K562 (cell line): ENCODE results near the gene MCL1. TPM values are rescaled to one million over a fixed set of nuclear protein-coding genes. Genes with fewer than 3 reads are reported as not detected.

Experiments
- ARID1B ChIP-seq: fragments of 450-650 bp; IDR thresholded peaks from 2 replicates; pipeline ENCODE4 v1.6.1; 2016; ENCODE audit warnings: antibody characterized with exemption, mild to moderate bottlenecking, inconsistent platforms
- BRD9 ChIP-seq: fragments of 450-650 bp; IDR thresholded peaks from 2 replicates; pipeline ENCODE4 v1.6.1; 2018; ENCODE audit warnings: low read depth; ENCODE audit not compliant: partially characterized antibody
- COPS2 ChIP-seq: fragments of 450-650 bp; conservative IDR thresholded peaks from 2 replicates; pipeline ENCODE4 v1.6.1; 2016; ENCODE audit warnings: mild to moderate bottlenecking, moderate library complexity
- FOXP1 ChIP-seq: sonication (generic); formaldehyde crosslinking; IDR thresholded peaks from 2 replicates; pipeline ENCODE4 v1.8.0; 2022; ENCODE audit warnings: mild to moderate bottlenecking, missing genetic modification reagents
- GATAD2B ChIP-seq: fragments of 450-650 bp; IDR thresholded peaks from 2 replicates; pipeline ENCODE4 v1.6.1; 2017; ENCODE audit warnings: mild to moderate bottlenecking, borderline replicate concordance
- ILK ChIP-seq: fragments of 450-650 bp; IDR thresholded peaks from 2 replicates; pipeline ENCODE4 v1.6.1; 2016; ENCODE audit warnings: missing genetic modification characterization, low read depth, mild to moderate bottlenecking, missing compliant biosample characterization, moderate library complexity, borderline replicate concordance
- PHF20 ChIP-seq: fragments of 450-650 bp; IDR thresholded peaks from 2 replicates; pipeline ENCODE4 v1.6.1; 2018; ENCODE audit not compliant: partially characterized antibody
- SMARCB1 ChIP-seq: IDR thresholded peaks from 2 replicates; pipeline ENCODE4 v1.6.1; 2011; ENCODE audit warnings: improper control_type of control experiment, low read depth; ENCODE audit not compliant: insufficient read length
- SPI1 ChIP-seq: IDR thresholded peaks from 2 replicates; pipeline ENCODE4 v1.6.1; 2011; ENCODE audit warnings: low read depth, low read length, control low read depth, borderline replicate concordance
- ZBTB17 ChIP-seq: fragments of 450-650 bp; formaldehyde crosslinking; IDR thresholded peaks from 2 replicates; pipeline ENCODE4 v1.4.0; 2020; ENCODE audit warnings: mild to moderate bottlenecking
- ZFP1 ChIP-seq: fragments of 450-650 bp; formaldehyde crosslinking; IDR thresholded peaks from 2 replicates; pipeline ENCODE4 v1.4.0; 2020; ENCODE audit warnings: mild to moderate bottlenecking, mixed read lengths
- ZNF175 ChIP-seq: fragments of 200-800 bp; sonication (Bioruptor generic); IDR thresholded peaks from 2 replicates; pipeline ENCODE4 v1.6.1; 2016; ENCODE audit warnings: low read depth, mild to moderate bottlenecking, missing genetic modification characterization, missing compliant biosample characterization
- polyA plus RNA-seq, 8 experiments: library from polyadenylated mRNA; depleted of rRNA in 4 of 8; stranded (reverse) in 5 of 8; unstranded in 3 of 8; fragments of >200 nt; fragmentation: Nextera tagmentation in 2 of 8; fragmentation: Illumina TruSeq in 1 of 8; extraction: Ambion mirVana in 2 of 8; extraction: Trizol in 1 of 8; gene quantifications; 2 replicates each; pipeline versions ENCODE4 v1.2.1 to v1.2.3, GENCODE V29; 2011 to 2014; ENCODE audit warnings: inconsistent platforms in 1 of 8, missing spikeins in 1 of 8
- total RNA-seq, 7 experiments: library from RNA; depleted of rRNA in 6 of 7; stranded (reverse); fragments of >200 nt in 6 of 7; fragmentation: Illumina TruSeq in 2 of 7; extraction: Trizol in 2 of 7; gene quantifications; 2 replicates each; pipeline versions ENCODE4 v1.2.1 to v1.2.3, GENCODE V29; 2011 to 2021; ENCODE audit warnings: low replicate concordance in 1 of 7
- TF ChIP-seq, protein P1 (sequence below): fragments of 450-650 bp; IDR thresholded peaks from 2 replicates; pipeline ENCODE4 v1.6.1; 2017; ENCODE audit warnings: antibody characterized with exemption, mild to moderate bottlenecking
- TF ChIP-seq, protein P2 (sequence below): fragments of 450-650 bp; conservative IDR thresholded peaks from 2 replicates; pipeline ENCODE4 v1.6.1; 2016; ENCODE audit warnings: missing genetic modification characterization, low read depth, mild to moderate bottlenecking, control low read depth, missing compliant biosample characterization
- TF ChIP-seq, protein P3 (sequence below): fragments of 250-450 bp; sonication (Bioruptor Pico); IDR thresholded peaks from 2 replicates; pipeline ENCODE4 v1.8.0; 2021; ENCODE audit warnings: moderate library complexity, mild to moderate bottlenecking, inconsistent platforms
- TF ChIP-seq, protein P4 (sequence below): fragments of 250-450 bp; sonication (Bioruptor Pico); IDR thresholded peaks from 2 replicates; pipeline ENCODE4 v1.5.0; 2021; ENCODE audit warnings: mild to moderate bottlenecking, borderline replicate concordance
- TF ChIP-seq, protein P5 (sequence below): sonication (generic); formaldehyde crosslinking; IDR thresholded peaks from 2 replicates; pipeline ENCODE4 v1.8.1; 2023; ENCODE audit warnings: mild to moderate bottlenecking, missing genetic modification reagents

Gene MCL1
- total and polyA plus RNA-seq, 9 of the 15 experiments (the other 6 are each of a cell fraction or from before 2014, with no cell fraction given) = 27.1 to 224 (median 138) TPM

DNA sequence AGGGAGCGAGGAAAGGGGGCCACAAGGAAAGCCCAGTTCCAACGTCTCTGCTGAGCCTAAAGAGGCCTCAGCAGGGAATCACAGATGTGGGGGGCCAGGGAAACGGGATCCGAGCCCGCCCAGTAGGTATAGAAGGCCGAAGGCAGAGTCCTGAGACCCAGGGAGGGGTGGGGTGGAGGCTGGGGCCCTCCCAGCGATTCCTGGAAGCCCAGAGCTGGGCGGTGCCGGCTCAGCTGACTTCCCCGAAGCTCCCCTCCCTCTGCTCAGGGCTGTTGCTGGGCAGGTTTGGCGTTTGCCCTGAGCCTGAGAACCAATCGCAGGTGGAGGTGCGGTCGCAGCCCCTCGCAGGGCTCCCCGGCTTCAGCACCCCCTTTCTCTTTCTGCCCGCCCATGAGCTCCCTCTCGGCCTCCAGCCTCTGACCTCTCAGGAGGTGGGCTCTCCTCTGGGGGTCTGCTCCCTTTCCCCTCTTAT, 17.4 kb downstream of the MCL1 start (continued):
- TF ChIP-seq ZNF175 (CRISPR knock-in tag) = no peak
- TF ChIP-seq FOXP1 (CRISPR knock-in tag) = no peak
- no peak for TF ChIP-seq ZFP1 (CRISPR knock-in tag)
- TF ChIP-seq ILK (tag) = no peak
- TF ChIP-seq SMARCB1 = no peak
- TF ChIP-seq, protein P1, sequence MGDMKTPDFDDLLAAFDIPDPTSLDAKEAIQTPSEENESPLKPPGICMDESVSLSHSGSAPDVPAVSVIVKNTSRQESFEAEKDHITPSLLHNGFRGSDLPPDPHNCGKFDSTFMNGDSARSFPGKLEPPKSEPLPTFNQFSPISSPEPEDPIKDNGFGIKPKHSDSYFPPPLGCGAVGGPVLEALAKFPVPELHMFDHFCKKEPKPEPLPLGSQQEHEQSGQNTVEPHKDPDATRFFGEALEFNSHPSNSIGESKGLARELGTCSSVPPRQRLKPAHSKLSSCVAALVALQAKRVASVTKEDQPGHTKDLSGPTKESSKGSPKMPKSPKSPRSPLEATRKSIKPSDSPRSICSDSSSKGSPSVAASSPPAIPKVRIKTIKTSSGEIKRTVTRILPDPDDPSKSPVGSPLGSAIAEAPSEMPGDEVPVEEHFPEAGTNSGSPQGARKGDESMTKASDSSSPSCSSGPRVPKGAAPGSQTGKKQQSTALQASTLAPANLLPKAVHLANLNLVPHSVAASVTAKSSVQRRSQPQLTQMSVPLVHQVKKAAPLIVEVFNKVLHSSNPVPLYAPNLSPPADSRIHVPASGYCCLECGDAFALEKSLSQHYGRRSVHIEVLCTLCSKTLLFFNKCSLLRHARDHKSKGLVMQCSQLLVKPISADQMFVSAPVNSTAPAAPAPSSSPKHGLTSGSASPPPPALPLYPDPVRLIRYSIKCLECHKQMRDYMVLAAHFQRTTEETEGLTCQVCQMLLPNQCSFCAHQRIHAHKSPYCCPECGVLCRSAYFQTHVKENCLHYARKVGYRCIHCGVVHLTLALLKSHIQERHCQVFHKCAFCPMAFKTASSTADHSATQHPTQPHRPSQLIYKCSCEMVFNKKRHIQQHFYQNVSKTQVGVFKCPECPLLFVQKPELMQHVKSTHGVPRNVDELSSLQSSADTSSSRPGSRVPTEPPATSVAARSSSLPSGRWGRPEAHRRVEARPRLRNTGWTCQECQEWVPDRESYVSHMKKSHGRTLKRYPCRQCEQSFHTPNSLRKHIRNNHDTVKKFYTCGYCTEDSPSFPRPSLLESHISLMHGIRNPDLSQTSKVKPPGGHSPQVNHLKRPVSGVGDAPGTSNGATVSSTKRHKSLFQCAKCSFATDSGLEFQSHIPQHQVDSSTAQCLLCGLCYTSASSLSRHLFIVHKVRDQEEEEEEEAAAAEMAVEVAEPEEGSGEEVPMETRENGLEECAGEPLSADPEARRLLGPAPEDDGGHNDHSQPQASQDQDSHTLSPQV = no peak
- TF ChIP-seq, protein P2, sequence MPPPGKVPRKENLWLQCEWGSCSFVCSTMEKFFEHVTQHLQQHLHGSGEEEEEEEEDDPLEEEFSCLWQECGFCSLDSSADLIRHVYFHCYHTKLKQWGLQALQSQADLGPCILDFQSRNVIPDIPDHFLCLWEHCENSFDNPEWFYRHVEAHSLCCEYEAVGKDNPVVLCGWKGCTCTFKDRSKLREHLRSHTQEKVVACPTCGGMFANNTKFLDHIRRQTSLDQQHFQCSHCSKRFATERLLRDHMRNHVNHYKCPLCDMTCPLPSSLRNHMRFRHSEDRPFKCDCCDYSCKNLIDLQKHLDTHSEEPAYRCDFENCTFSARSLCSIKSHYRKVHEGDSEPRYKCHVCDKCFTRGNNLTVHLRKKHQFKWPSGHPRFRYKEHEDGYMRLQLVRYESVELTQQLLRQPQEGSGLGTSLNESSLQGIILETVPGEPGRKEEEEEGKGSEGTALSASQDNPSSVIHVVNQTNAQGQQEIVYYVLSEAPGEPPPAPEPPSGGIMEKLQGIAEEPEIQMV (tag) = no peak
- no peak for TF ChIP-seq COPS2
- TF ChIP-seq ZBTB17 (CRISPR knock-in tag) = no peak; the same call in 1 of the 2 replicates
- no peak for TF ChIP-seq GATAD2B
- TF ChIP-seq BRD9 = no peak
- TF ChIP-seq, protein P3, sequence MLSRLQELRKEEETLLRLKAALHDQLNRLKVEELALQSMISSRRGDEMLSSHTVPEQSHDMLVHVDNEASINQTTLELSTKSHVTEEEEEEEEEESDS (CRISPR knock-in tag) = no peak
- TF ChIP-seq, protein P4, sequence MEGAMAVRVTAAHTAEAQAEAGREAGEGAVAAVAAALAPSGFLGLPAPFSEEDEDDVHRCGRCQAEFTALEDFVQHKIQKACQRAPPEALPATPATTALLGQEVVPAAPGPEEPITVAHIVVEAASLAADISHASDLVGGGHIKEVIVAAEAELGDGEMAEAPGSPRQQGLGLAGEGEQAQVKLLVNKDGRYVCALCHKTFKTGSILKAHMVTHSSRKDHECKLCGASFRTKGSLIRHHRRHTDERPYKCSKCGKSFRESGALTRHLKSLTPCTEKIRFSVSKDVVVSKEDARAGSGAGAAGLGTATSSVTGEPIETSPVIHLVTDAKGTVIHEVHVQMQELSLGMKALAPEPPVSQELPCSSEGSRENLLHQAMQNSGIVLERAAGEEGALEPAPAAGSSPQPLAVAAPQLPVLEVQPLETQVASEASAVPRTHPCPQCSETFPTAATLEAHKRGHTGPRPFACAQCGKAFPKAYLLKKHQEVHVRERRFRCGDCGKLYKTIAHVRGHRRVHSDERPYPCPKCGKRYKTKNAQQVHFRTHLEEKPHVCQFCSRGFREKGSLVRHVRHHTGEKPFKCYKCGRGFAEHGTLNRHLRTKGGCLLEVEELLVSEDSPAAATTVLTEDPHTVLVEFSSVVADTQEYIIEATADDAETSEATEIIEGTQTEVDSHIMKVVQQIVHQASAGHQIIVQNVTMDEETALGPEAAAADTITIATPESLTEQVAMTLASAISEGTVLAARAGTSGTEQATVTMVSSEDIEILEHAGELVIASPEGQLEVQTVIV (CRISPR knock-in tag) = no peak
- TF ChIP-seq, protein P5, sequence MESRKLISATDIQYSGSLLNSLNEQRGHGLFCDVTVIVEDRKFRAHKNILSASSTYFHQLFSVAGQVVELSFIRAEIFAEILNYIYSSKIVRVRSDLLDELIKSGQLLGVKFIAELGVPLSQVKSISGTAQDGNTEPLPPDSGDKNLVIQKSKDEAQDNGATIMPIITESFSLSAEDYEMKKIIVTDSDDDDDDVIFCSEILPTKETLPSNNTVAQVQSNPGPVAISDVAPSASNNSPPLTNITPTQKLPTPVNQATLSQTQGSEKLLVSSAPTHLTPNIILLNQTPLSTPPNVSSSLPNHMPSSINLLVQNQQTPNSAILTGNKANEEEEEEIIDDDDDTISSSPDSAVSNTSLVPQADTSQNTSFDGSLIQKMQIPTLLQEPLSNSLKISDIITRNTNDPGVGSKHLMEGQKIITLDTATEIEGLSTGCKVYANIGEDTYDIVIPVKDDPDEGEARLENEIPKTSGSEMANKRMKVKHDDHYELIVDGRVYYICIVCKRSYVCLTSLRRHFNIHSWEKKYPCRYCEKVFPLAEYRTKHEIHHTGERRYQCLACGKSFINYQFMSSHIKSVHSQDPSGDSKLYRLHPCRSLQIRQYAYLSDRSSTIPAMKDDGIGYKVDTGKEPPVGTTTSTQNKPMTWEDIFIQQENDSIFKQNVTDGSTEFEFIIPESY (CRISPR knock-in tag) = no peak
- TF ChIP-seq SPI1 = no peak
- no peak for TF ChIP-seq PHF20
- peak; percentile 25; the same call in 1 of the 2 replicates for TF ChIP-seq ARID1B
